Hematopoietic multipotent progenitor cell treated with erythropoietin and hydrocortisone succinate and interleukin-3 and kit ligand, for 6 days (in vitro differentiated cells): ENCODE data around the gene NEDD4.
"Not testable (repeated sequence)": the region's sequence is repeated elsewhere in the genome, so short reads cannot be mapped to it uniquely, and the experiment has no call there.

Experiments used
- DNase-seq: peaks from one replicate; pipeline ENCODE4 v3.0.0-alpha.2; 2015

The NEDD4 gene

DNA sequence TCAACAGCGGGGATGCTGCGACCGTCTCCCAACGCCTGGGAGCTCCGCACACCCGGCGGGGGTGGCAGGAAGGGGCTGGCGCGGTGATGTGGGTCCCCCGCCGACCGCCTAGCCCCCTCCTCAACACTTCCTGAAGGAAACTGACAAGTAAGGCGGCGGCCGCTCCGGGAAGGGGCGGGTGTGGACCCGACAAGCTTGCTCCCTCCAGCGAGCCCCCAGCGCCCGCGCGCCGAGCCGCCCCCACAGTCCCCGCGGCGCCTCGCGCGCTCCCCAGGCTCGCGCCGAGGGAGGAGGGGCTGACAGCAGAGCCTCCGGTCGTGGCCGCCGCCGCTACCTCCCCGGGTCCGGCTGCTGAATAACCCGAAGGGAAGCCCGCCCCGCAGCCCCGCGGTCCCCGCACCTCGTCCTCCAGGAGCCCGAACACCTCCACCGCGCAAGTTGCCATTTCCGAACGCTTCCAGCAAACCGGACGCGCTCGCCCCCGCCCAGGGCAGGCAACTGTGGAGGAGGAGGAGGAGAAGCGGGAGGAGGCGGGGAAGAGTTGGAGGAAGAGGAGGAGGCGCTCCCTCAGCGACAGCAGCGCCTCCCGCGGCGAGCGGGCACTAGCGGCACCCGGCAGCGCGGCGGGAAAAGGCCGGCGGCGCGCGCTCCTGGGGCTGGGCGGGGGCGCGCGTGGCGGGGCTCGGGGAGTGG lies at the start of gene NEDD4:
Gene NEDD4 (minus strand): TSS at position 502 of the 693 bp plus-strand sequence. CDS start 57 bp downstream, at position 445.
- peak; percentile 92 for DNase-seq

- no peak for DNase-seq
Observed at GRCh38 chr15:56042498-56042897, 49.1 kb upstream of the NEDD4 start.

GRCh38 chr15:56042031-56042430 lies 48.6 kb upstream of the NEDD4 start:
- no peak for DNase-seq

- DNase-seq, result no peak
Observed at GRCh38 chr15:56040081-56041035, 46.9 kb upstream of the NEDD4 start.

- no peak for DNase-seq
Observed at GRCh38 chr15:56038707-56039106, 45.3 kb upstream of the NEDD4 start.

GRCh38 chr15:56038015-56038414 lies 44.6 kb upstream of the NEDD4 start:
- peak; percentile 21 for DNase-seq

DNA sequence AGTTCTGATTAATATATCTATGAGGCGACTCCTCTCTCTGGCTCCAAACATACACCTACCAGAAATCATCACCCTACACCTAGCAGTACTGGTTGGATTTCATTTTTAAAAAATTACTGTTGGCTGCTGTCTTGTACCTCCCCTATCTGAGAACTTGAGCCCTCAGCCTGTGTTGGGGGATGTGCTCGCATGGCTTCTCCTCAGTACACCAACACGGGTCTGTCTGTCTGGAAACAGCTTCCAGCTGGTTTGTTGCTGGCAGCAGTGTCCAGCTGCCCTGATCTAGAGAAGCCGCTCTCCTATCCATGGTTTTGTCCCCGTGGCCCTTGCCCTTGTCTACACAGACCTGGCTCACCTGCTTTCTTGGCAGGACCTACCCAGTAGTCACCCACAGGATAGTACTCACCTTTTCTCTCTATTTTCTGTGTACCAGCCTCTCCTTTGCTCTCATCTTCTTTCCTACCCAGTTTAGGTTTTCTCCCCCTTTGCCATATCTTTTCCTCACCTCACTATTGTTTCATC lies 43.2 kb upstream of the NEDD4 start:
- no peak for DNase-seq

DNA sequence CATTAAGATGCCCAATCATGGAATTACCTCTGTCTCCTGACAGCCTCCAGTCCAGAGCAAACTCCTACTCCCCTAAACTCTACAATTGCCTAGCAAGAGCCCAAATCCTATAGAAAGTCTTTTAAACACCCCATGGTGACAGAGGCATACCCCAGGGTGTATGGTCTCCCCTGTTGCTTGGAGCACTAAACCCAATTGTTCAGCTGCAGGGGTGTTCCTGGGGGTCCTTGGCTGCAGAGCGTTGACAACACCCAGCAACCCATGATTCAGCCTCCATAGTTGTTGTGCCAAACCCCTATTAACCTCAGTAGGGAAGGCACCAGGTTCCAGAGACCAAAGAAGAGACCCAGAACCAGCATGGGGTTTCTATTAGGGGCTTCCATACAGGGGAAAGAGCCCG lies 41.8 kb upstream of the NEDD4 start:
- no peak for DNase-seq

- no peak for DNase-seq
Observed at GRCh38 chr15:56034514-56034913, 41.1 kb upstream of the NEDD4 start.

DNA sequence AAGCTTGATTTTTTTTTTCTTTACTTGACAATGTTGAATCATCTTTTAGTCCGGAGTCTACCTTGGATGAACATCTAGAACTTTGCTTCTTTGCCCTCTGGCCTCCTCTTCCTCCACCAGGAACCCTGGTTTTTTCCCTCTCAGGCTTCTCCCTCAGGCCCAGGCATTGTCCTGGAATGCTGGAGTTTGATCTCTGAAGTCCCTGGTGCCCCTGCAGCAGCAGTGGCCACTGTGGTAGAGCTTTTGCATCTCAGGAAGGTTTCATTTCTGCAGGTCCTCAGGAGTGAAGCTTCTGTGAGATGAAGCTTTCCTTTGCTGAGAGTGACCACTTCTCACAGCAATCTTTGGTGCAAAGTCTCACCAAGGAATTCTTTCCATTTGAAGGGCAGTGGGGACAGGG lies 39.0 kb upstream of the NEDD4 start:
- no peak for DNase-seq

DNA sequence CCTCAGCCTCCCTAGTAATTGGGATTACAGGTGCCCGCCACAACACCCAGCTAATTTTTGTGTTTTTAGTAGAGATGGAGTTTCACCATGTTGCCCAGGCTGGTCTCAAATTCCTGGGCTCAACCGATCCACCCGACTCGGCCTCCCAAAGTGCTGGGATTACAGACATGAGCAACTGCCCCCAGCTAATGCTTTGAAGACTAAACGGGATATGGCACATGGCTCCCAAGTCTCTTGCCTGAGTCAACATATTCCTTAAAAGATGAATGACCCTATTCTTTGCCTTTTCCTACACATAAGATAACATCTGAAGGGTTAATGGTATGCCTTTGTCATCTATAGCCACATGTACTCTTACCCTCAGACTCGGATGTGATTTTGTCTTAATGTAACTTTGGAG lies 38.4 kb upstream of the NEDD4 start:
- DNase-seq, result no peak

DNA sequence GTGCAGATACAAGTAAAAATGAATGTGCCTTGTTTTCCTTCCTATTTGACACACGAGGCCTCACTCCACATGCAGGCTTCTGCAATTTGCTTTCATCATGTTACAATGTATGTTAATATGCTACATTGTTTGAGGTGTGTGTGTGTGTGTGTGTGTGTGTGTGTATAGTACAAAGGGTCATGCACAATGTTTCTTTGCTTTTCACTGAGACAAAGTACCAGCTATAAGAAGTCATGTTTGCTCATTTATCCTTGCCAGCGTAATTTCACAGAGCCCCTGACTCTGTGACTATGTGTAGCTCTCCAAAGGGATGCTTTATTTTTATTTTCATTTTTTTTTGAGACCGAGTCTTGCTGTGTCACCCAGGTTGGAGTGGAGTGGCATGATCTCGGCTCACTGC lies 38.0 kb upstream of the NEDD4 start:
- DNase-seq, result no peak

DNA sequence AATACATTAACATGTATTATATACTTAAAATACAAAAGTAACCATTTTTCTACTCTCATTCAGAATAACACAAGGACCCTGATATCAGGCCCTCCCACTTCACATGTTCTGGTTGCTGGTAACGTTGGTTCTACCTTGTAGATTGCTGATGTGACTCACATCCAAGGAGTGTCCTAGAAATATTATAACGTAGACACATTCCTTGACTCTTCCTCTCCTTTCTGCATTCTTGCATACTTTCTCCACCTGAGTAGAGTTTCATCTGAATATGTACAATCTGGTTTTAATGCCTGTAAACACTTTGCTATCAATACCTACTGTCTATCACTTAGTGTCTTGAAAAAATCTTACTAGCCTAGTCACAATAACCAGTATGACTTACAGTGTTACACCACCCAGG lies 35.0 kb upstream of the NEDD4 start:
- DNase-seq, result no peak

DNA sequence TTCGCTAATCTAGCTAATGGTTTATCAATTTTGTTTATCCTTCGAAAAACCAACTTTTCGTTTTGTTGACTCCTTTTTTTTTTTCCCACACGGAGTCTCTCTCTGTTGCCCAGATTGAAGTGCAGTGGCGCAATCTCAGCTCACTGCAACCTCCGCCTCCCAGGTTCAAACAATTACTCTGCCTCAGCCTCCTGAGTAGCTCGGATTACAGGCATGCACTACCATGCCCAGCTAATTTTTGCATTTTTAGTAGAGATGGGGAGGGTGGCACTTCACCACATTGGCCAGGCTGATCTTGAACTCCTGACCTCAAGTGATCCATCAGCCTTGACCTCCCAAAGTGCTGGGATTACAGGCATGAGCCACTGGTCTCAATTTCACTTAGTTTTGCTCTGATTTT lies 29.7 kb upstream of the NEDD4 start:
- not testable (repeated sequence) for DNase-seq

DNA sequence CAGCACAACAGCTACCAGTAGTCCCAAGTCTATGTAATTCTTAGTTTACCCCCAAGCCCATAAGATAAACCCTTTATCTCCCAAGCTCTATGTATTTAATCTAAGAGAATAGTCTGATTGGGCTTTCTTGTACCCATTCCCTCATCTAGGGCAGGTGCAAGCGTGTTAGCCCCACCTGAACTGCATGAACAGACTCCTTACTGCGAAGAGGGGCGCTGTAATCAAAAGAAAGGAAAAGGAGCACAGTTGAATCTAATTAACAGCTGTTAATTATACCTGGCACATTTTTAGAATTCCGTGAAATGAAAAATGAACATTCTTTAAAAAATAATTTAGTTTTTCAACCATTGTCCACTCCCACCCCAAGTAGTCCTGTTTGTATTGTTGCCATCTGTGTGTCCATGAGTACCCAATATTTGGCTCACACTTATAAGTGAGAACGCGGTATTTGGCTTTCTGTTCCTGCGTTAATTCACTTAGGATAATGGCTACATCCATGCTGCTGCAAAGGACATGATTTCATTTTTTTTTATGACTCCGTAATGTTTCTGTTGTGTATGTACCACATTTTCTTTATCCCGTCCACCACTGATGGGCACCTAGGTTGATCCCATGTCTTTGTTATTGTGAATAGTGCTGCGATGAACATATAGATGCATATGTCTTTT lies 26.5 kb upstream of the NEDD4 start:
- DNase-seq, result no peak

GRCh38 chr15:56019060-56019793 lies 25.8 kb upstream of the NEDD4 start:
- DNase-seq, result no peak

- no peak for DNase-seq
Observed at GRCh38 chr15:56017920-56018319, 24.5 kb upstream of the NEDD4 start.

GRCh38 chr15:56017511-56017910 lies 24.1 kb upstream of the NEDD4 start:
- DNase-seq, result no peak

GRCh38 chr15:56016281-56016680 lies 22.9 kb upstream of the NEDD4 start:
- no peak for DNase-seq

- no peak for DNase-seq
Observed at GRCh38 chr15:56014677-56015076, 21.3 kb upstream of the NEDD4 start.

DNA sequence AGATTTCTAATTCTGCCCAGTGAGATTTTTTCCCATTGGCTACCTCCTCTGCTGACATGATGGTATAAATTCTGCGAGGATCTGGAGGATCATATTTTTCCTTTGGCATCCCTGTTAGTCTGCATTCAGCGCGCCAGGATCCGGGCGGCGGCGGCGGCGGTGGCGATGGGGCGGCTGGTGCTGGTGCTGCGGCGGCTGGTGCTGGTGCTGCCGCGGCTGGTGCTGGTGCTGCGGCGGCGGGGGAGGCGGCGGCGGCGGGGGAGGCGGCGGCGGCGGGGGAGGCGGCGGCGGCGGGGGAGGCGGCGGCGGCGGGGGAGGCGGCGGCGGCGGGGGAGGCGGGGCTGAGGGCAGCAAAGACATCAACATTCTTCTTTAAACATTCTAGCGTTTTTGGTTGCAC lies 13.6 kb upstream of the NEDD4 start:
- DNase-seq, result not testable (repeated sequence)

- not testable (repeated sequence) for DNase-seq
Observed at GRCh38 chr15:56006371-56006770, 13.0 kb upstream of the NEDD4 start.

- not testable (repeated sequence) for DNase-seq
Observed at GRCh38 chr15:56004281-56004680, 10.9 kb upstream of the NEDD4 start.
